H1 (cell line): ENCODE data around the gene ZNF143. TPM values are rescaled to one million over a fixed set of nuclear protein-coding genes. Genes with fewer than 3 reads are reported as not detected.

Source experiments
- CTCF ChIA-PET: fragments of 300-600 bp; sonication (Branson Sonifier 250); formaldehyde crosslinking; loops from one replicate; lab custom pipeline; 2021; ENCODE audit not compliant: partially characterized antibody; lab: Charles Lee
- POLR2A ChIA-PET: fragments of 300-600 bp; sonication (Branson Sonifier 250); formaldehyde crosslinking; loops from one replicate; lab custom pipeline; 2021; ENCODE audit warnings: inconsistent platforms; ENCODE audit not compliant: partially characterized antibody; lab: Charles Lee
- DNase-seq, 2 experiments: peaks; one replicate each; pipeline versions ENCODE4 v3.0.0 to v3.0.0-alpha.2; 2010 to 2022; ENCODE audit warnings: low spot score in 2 of 2, low read depth in 1 of 2, mixed read lengths in 1 of 2
- FAIRE-seq: peaks from 2 replicates; lab custom pipeline; 2011; peaks lifted over from hg19 to GRCh38; lab: Jason Lieb, UNC
- H2AFZ ChIP-seq: 2 replicates; pipeline ENCODE4 v1.8.1; 2012; ENCODE audit warnings: low read length, inconsistent platforms
- H2AK5ac ChIP-seq: 2 replicates; pipeline ENCODE4 v1.6.1; 2013; ENCODE audit warnings: low read depth, low read length
- H2BK120ac ChIP-seq: replicated peaks from 2 replicates; pipeline ENCODE3; 2013; ENCODE audit warnings: low read depth, low read length, inconsistent platforms
- H2BK12ac ChIP-seq: 2 replicates; pipeline ENCODE4 v1.6.1; 2013; ENCODE audit warnings: low read depth, low read length
- H2BK15ac ChIP-seq: 2 replicates; pipeline ENCODE4 v1.6.1; 2013; ENCODE audit warnings: low read length
- H2BK20ac ChIP-seq: 2 replicates; pipeline ENCODE4 v1.6.1; 2013; ENCODE audit warnings: low read length
- H2BK5ac ChIP-seq: 2 replicates; pipeline ENCODE4 v1.6.1; 2013; ENCODE audit warnings: low read depth, low read length
- H3K14ac ChIP-seq: 2 replicates; pipeline ENCODE4 v1.6.1; 2013; ENCODE audit warnings: inconsistent platforms; ENCODE audit not compliant: insufficient read length
- H3K18ac ChIP-seq: 2 replicates; pipeline ENCODE4 v1.6.1; 2013; ENCODE audit warnings: low read length; ENCODE audit errors: extremely low read depth
- H3K23ac ChIP-seq: 2 replicates; pipeline ENCODE4 v1.6.1; 2013; ENCODE audit warnings: inconsistent platforms; ENCODE audit not compliant: insufficient read length
- H3K23me2 ChIP-seq: 2 replicates; pipeline ENCODE4 v1.6.1; 2013; ENCODE audit warnings: low read depth, low read length
- H3K27ac ChIP-seq: 2 replicates; pipeline ENCODE4 v1.6.1; 2011; ENCODE audit warnings: low read depth, low read length, inconsistent platforms
- H3K27me3 ChIP-seq, 4 experiments: replicated peaks in 1 of 4; 1 replicate in 1 of 4; 2 replicates in 3 of 4; pipeline versions ENCODE4 v1.6.1 to v1.8.1; 2011 to 2013; ENCODE audit warnings: low read length in 3 of 4, mild to moderate bottlenecking in 3 of 4, inconsistent platforms in 2 of 4, mixed read lengths in 2 of 4, moderate library complexity in 1 of 4; ENCODE audit not compliant: control insufficient read depth in 3 of 4, insufficient read depth in 3 of 4; ENCODE audit errors: extremely low read depth in 1 of 4
- H3K36me3 ChIP-seq, 4 experiments: 2 replicates each; pipeline versions ENCODE4 v1.6.1 to v1.8.1; 2011 to 2013; ENCODE audit warnings: mild to moderate bottlenecking in 4 of 4, low read length in 3 of 4, moderate library complexity in 2 of 4, control low read depth in 1 of 4, inconsistent platforms in 1 of 4; ENCODE audit not compliant: insufficient read depth in 4 of 4, control insufficient read depth in 2 of 4
- H3K4ac ChIP-seq: replicated peaks from 2 replicates; pipeline ENCODE3; 2013; ENCODE audit warnings: low read length, low read depth, mixed read lengths, inconsistent platforms; ENCODE audit not compliant: insufficient read length
- H3K4me1 ChIP-seq, 4 experiments: replicated peaks in 1 of 4; 1 replicate in 1 of 4; 2 replicates in 3 of 4; pipeline versions ENCODE4 v1.6.1 to v1.8.1; 2011 to 2013; ENCODE audit warnings: low read length in 3 of 4, inconsistent platforms in 2 of 4, mixed read lengths in 1 of 4; ENCODE audit not compliant: insufficient read depth in 4 of 4, control insufficient read depth in 3 of 4
- H3K4me2 ChIP-seq, 2 experiments: 2 replicates each; pipeline versions ENCODE4 v1.6.1 to v1.8.1; 2011 to 2013; ENCODE audit warnings: low read depth in 2 of 2, low read length in 2 of 2, control low read depth in 1 of 2, inconsistent platforms in 1 of 2, mild to moderate bottlenecking in 1 of 2; ENCODE audit not compliant: insufficient read depth in 1 of 2
- H3K4me3 ChIP-seq, 4 experiments: fragments of 200-600, 300-600 bp in 1 of 4; sonication (generic), shearing (Covaris generic), sonication (Bioruptor Twin) in 1 of 4; 2 replicates each; pipeline versions ENCODE4 v1.5.1 to v1.8.1; 2011 to 2016; ENCODE audit warnings: low read length in 4 of 4, low read depth in 3 of 4, control low read depth in 2 of 4, inconsistent platforms in 2 of 4, mild to moderate bottlenecking in 2 of 4, mixed read lengths in 1 of 4, moderate library complexity in 1 of 4; ENCODE audit not compliant: insufficient read depth in 2 of 4; ENCODE audit errors: extremely low read depth in 1 of 4
- H3K56ac ChIP-seq: replicated peaks from 2 replicates; pipeline ENCODE3; 2013; ENCODE audit warnings: low read depth, mild to moderate bottlenecking, mixed read lengths, low read length, inconsistent platforms; ENCODE audit not compliant: insufficient read length
- H3K79me1 ChIP-seq: 2 replicates; pipeline ENCODE4 v1.6.1; 2013; ENCODE audit warnings: low read depth, low read length, control low read depth
- H3K79me2 ChIP-seq, 2 experiments: 2 replicates each; pipeline versions ENCODE4 v1.6.1 to v1.8.1; 2012 to 2013; ENCODE audit warnings: low read length in 2 of 2, mild to moderate bottlenecking in 2 of 2, inconsistent platforms in 1 of 2; ENCODE audit not compliant: insufficient read depth in 2 of 2, control insufficient read depth in 1 of 2
- H3K9ac ChIP-seq, 4 experiments: replicated peaks in 1 of 4; 1 replicate in 1 of 4; 2 replicates in 3 of 4; pipeline versions ENCODE4 v1.6.1 to v1.8.1; 2011 to 2013; ENCODE audit warnings: low read depth in 3 of 4, low read length in 3 of 4, control low read depth in 2 of 4, mild to moderate bottlenecking in 2 of 4, moderate library complexity in 2 of 4, inconsistent platforms in 1 of 4; ENCODE audit errors: extremely low read depth in 1 of 4
- H3K9me3 ChIP-seq, 2 experiments: 2 replicates each; pipeline versions ENCODE4 v1.6.1 to v1.8.1; 2012 to 2013; ENCODE audit warnings: mild to moderate bottlenecking in 2 of 2, moderate library complexity in 2 of 2, control low read depth in 1 of 2, inconsistent platforms in 1 of 2, low read depth in 1 of 2, low read length in 1 of 2, mixed read lengths in 1 of 2; ENCODE audit not compliant: insufficient read depth in 2 of 2
- H4K20me1 ChIP-seq, 2 experiments: replicated peaks in 1 of 2; 2 replicates each; pipeline versions ENCODE3 to v1.8.1; 2011 to 2013; ENCODE audit warnings: inconsistent platforms in 2 of 2, low read length in 2 of 2, mild to moderate bottlenecking in 1 of 2; ENCODE audit not compliant: insufficient read depth in 2 of 2, control insufficient read depth in 1 of 2
- H4K5ac ChIP-seq: 2 replicates; pipeline ENCODE4 v1.6.1; 2013; ENCODE audit warnings: low read length, low read depth, mixed read lengths, inconsistent platforms; ENCODE audit not compliant: insufficient read length
- H4K8ac ChIP-seq: 2 replicates; pipeline ENCODE4 v1.8.0; 2013; ENCODE audit warnings: mild to moderate bottlenecking, moderate library complexity, low read length, inconsistent platforms; ENCODE audit not compliant: insufficient read depth; ENCODE audit errors: extremely low read depth
- H4K91ac ChIP-seq: replicated peaks from 2 replicates; pipeline ENCODE3; 2013; ENCODE audit warnings: low read length, mixed read lengths, inconsistent platforms; ENCODE audit not compliant: insufficient read length
- SIX5 ChIP-seq: IDR thresholded peaks from 2 replicates; pipeline ENCODE4 v1.6.1; 2011; ENCODE audit warnings: mild to moderate bottlenecking, low read depth, low read length
- WGBS, 2 experiments: shearing (Covaris generic) in 1 of 2; methylation state at CpG; one replicate each; pipeline versions ENCODE4 v1.1.6 to v1.1.7; 2013 to 2015; ENCODE audit warnings: low lambda C conversion rate in 2 of 2, mixed read lengths in 2 of 2, inconsistent platforms in 1 of 2, low coverage in 1 of 2, missing lambda C conversion rate in 1 of 2; ENCODE audit not compliant: insufficient replicate concordance in 2 of 2, insufficient coverage in 1 of 2, insufficient read length in 1 of 2; ENCODE audit errors: extremely low coverage in 1 of 2, missing lambda C conversion rate in 1 of 2; 5-methylcytosine and 5-hydroxymethylcytosine counted together
- polyA plus RNA-seq, 7 experiments: library from polyadenylated mRNA; depleted of rRNA in 3 of 7; stranded (reverse) in 5 of 7; unstranded in 2 of 7; fragments of >200 nt in 5 of 7; fragments of 200-250 nt in 2 of 7; gene quantifications; 1 replicate in 5 of 7; 2 replicates in 1 of 7; 4 replicates in 1 of 7; pipeline versions ENCODE4 v1.2.1 to v1.2.3, GENCODE V29; 2011 to 2013; ENCODE audit warnings: missing spikeins in 2 of 7, mixed read lengths in 2 of 7
- total RNA-seq: library from RNA; stranded (reverse); fragmentation: NEBNext Ultra II Directional; extraction: Animal tissue kit (Norgen Biotek cat#: 25700); gene quantifications from 2 replicates; pipeline ENCODE4 v1.2.1, GENCODE V29; 2021

ZNF143 gene
- total and polyA plus RNA-seq, 2 of the 8 experiments (the other 6 are each of a cell fraction or from before 2014, with no cell fraction given) = 43.0 to 69.2 TPM

DNA sequence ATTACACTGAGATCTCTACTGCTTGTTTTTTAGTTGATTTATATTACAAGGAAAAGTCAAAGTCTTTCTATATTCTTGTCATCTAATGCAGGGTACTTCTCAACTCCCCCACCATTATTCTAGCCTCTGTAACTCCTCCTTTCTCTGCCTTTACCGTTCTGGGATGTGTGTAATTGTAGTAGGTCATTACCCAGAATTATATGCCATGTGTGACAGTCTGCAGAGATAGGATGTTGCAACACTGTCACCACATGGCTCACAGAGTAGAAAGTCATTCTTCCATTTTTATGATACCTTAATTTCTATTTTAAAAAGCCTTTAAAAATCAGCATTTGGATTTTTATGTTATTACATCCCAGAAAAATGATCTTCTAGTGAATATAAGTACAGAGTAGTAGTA is 32.7 kb downstream of the ZNF143 start:
- no peak overlapping the region for H2BK12ac ChIP-seq
- H2BK15ac ChIP-seq = no peak overlapping the region
- H3K27me3 ChIP-seq = no peaks in the 10 kb centered on the region
- ChIA-PET CTCF (interaction anchor here (1.6 to 4.4 kb wide), 2 partner anchors 13 to 42 kb away, joined by 5 to 21 read pairs; no protein-coding TSS in a partner anchor), POLR2A (no interaction called here)
- no peak overlapping the region for H2BK5ac ChIP-seq
- 91% methylated on average over 1 of the region's 1 CpG; no CpG with 5 or more reads in 1 of the 2 experiments for WGBS, 2 experiments
- H2BK120ac ChIP-seq = no peak overlapping the region
- no peak overlapping the region for H2AFZ ChIP-seq
- no peaks in the 10 kb centered on the region for H4K20me1 ChIP-seq
- no peak overlapping the region for H4K5ac ChIP-seq
- no peak overlapping the region for H4K91ac ChIP-seq
- H3K27ac ChIP-seq = no peak overlapping the region
- H3K36me3 ChIP-seq = peaks cover 7 to 45% (median 29%) of the 10 kb centered on the region in 4 experiments
- TF ChIP-seq SIX5 = no peak
- H2BK20ac ChIP-seq = no peak overlapping the region
- H3K56ac ChIP-seq = no peak overlapping the region
- H3K79me2 ChIP-seq = no peaks in the 10 kb centered on the region
- H3K23ac ChIP-seq = no peak overlapping the region
- no peak overlapping the region for H3K4ac ChIP-seq
- H3K4me3 ChIP-seq = no peak overlapping the region
- H3K14ac ChIP-seq = no peak overlapping the region
- H3K18ac ChIP-seq = no peak overlapping the region
- no peaks in the 10 kb centered on the region for H3K4me1 ChIP-seq
- no peaks in the 10 kb centered on the region for H3K9me3 ChIP-seq
- H3K4me2 ChIP-seq = no peak overlapping the region
- no peaks in the 10 kb centered on the region for H3K79me1 ChIP-seq
- H2AK5ac ChIP-seq = no peak overlapping the region
- DNase-seq (no peak), FAIRE-seq (no peak)
- H4K8ac ChIP-seq = no peak overlapping the region
- H3K23me2 ChIP-seq = no peaks in the 10 kb centered on the region
- no peak overlapping the region for H3K9ac ChIP-seq
